ENCODE data around the gene LRRC55.

The LRRC55 gene

GRCh38 chr11:57231539-57232253, 49.9 kb downstream of the LRRC55 start:
- peaks cover 12% of the 10 kb centered on the region for H3K4me1 Mint-ChIP-seq
- no peak overlapping the region for H3K27ac Mint-ChIP-seq
- no peak overlapping the region for H3K4me3 Mint-ChIP-seq
- no peaks in the 10 kb centered on the region for H3K36me3 Mint-ChIP-seq
- no peaks in the 10 kb centered on the region for H3K9me3 Mint-ChIP-seq
- no peak for ATAC-seq
- DNase-seq (ENCODE audit: low spot score in 2 of 2): no peak

DNA sequence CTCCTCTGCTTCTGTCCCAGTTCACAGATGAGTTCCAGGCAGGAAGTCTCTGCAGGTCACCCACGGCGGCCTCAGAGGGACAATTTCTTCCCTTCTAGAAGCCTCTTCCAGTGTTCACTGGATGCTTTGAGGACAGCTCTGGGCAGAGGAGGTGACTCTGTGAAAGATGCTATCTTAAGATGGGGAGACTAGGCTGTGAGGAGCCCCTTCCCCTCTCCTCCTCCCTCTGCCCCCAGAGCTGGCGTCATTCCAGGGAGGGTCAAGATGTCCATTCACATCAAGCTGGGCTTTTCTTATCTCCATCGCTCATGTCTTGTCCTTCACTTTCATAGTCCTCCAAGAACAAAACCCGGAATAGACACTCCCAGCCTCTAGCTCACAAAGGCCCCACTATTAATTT, 51.9 kb downstream of the LRRC55 start:
- H3K4me3 Mint-ChIP-seq: no peak overlapping the region
- H3K36me3 Mint-ChIP-seq: no peaks in the 10 kb centered on the region
- no peak for ATAC-seq
- no peak for DNase-seq (ENCODE audit: low spot score in 2 of 2)
- H3K4me1 Mint-ChIP-seq: peaks cover 23% of the 10 kb centered on the region
- H3K27ac Mint-ChIP-seq: no peak overlapping the region
- H3K9me3 Mint-ChIP-seq: no peaks in the 10 kb centered on the region

DNA sequence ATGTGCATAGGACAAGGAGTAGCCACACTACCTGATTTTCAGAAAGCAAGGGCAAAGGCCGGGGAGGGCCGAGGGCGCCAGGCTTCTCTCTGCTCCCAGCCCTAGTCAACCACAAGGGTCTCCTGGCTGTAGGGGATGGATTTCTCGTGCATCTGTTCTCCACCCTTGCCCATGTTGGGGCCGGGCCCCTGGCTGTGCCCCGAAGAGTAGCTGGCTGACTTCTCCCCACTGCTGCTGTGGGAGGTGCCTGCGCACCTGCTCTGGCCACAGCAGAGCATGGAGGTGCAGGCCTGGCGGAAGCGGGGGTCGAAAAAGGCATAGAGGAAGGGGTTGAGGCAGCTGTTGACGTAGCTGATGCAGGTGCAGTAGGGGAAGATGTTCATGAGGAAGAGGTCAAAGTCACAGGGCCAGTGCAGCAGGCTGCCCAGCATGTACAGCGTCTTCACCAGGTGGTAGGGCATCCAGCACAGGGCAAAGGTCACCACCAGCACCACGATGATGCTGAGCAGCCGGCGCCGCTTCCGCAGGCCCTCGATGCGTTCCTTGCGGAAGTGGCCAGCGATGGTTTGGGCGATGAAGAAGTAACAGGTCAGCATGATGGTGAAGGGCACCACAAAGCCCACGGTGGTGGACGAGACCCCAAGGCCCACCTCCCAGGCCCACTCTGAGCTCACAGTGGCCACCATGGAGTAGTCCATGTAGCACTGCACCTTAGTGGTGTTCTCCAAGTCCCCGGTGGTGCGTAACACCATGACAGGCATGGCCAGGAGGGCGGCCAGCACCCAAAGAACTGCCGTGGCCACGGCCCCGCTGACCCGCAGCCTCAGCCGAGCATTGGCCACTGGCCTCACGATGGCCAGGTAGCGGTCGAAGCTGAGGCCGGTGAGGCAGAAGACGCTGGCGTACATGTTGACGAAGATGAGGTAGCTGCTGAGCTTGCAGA, 54.3 kb downstream of the LRRC55 start:
- ATAC-seq: no peak
- H3K9me3 Mint-ChIP-seq: no peaks in the 10 kb centered on the region
- DNase-seq (ENCODE audit: low spot score in 2 of 2): no peak
- H3K4me3 Mint-ChIP-seq: no peak overlapping the region
- peaks cover 23% of the 10 kb centered on the region for H3K4me1 Mint-ChIP-seq
- H3K27ac Mint-ChIP-seq: no peak overlapping the region
- no peaks in the 10 kb centered on the region for H3K36me3 Mint-ChIP-seq

DNA sequence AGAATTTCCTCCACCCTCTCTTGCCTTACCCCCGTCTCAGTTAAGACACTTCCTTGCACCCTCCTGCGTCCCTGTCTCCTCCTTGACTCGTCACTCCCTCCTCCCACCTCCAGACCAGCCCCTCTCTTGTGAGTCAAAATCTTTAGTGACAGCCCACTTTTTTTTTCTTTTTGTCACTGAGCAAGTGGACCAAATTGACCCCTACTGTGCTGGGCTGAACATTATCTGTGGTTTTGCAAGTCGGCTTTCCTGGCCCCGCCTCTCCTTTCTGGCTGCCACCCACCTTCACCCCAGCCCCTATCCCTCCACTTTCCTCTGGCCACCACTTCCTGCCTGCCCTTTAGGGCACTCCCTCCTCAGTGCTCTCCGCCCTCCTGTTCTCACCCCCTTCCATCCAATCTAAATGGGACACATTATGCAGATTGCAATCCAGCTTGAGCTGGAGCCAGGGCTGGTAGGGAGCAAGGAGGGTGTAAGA, 55.5 kb downstream of the LRRC55 start, which contains the start of gene APLNR:
Gene APLNR, minus strand, starts transcription at position 47 of the 478 bp plus-strand sequence. CDS start 246 bp downstream, outside the sequence.
- Mint-ChIP-seq H3K27ac (no peak within 1 kb of the TSS), H3K4me1 (peaks cover 12% of the 10 kb centered on the region), H3K9me3 (no peaks in the 10 kb centered on the region), H3K4me3 (no peak within 1 kb of the TSS), H3K36me3 (no peaks in the 10 kb centered on the region)
- ATAC-seq (no peak), DNase-seq (ENCODE audit: low spot score in 2 of 2) (no peak)

- Mint-ChIP-seq H3K27ac (no peak overlapping the region), H3K4me3 (no peak overlapping the region), H3K36me3 (no peaks in the 10 kb centered on the region), H3K9me3 (no peaks in the 10 kb centered on the region), H3K4me1 (peaks cover 11% of the 10 kb centered on the region)
- no peak for ATAC-seq
- no peak for DNase-seq (ENCODE audit: low spot score in 2 of 2)
These were observed 57.6 kb downstream of the LRRC55 start for GRCh38 chr11:57239348-57239747.

DNA sequence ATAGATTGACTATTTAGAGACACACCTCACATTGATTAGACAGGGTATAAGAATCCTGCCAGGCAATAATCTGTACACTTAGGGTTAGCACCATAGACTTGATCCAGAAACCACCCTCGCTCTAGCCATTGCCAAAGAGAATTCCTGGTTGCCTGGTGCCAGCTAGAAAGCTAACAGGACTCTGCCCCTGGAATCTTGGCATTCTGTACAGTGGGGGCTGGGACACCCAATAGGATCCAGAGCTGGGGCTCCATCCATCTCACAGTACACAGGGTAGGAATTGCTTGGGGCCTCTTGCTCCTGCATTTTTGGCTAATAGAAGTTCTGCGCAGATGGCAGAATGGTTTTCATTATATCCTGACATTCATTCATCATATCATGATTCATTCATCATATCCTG, 58.3 kb downstream of the LRRC55 start:
- no peaks in the 10 kb centered on the region for H3K36me3 Mint-ChIP-seq
- no peak for DNase-seq (ENCODE audit: low spot score in 2 of 2)
- peaks cover 16% of the 10 kb centered on the region for H3K4me1 Mint-ChIP-seq
- H3K9me3 Mint-ChIP-seq: no peaks in the 10 kb centered on the region
- no peak for ATAC-seq
- no peak overlapping the region for H3K4me3 Mint-ChIP-seq
- no peak overlapping the region for H3K27ac Mint-ChIP-seq

DNA sequence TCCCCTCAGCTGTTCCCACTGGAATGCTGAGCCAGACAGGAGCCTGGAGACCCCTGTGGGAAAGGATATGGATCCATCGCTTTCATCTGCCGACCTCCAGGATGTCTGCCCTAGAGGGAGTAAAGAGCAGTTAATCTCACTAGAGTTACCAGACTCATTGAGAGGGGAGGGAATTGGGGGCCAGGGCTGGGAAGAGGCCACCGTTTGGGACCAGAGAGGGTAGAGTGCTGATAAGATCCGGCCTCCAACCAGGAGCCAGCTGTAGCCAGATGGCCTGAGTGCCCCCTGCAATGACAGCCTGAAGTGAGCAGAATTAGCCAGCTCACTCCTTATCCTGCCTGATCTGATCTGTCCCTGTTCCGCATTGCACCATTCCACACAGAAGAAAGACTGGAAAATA, 59.0 kb downstream of the LRRC55 start:
- peaks cover 16% of the 10 kb centered on the region for H3K4me1 Mint-ChIP-seq
- no peak for DNase-seq (ENCODE audit: low spot score in 2 of 2)
- no peak overlapping the region for H3K27ac Mint-ChIP-seq
- no peak for ATAC-seq
- no peaks in the 10 kb centered on the region for H3K9me3 Mint-ChIP-seq
- H3K36me3 Mint-ChIP-seq: no peaks in the 10 kb centered on the region
- no peak overlapping the region for H3K4me3 Mint-ChIP-seq
